AG08395 (cell line): ENCODE measurements around the gene CDH13.
A peak's percentile ranks its signal among the peaks of the same experiment; 100 is the strongest.

ENCODE experiments used
- DNase-seq: peaks from one replicate; pipeline ENCODE4 v3.0.0; 2012; ENCODE audit warnings: mixed read lengths, low spot score

CDH13 gene

GRCh38 chr16:82846806-82847205 is 220.0 kb downstream of the CDH13 start:
- DNase-seq, result no peak

- no peak for DNase-seq
Measured at GRCh38 chr16:82848013-82848412, 221.2 kb downstream of the CDH13 start.

GRCh38 chr16:82852388-82853008 is 225.7 kb downstream of the CDH13 start:
- DNase-seq, result no peak

- peak; percentile 90 for DNase-seq
Measured at GRCh38 chr16:82855471-82855870, 228.7 kb downstream of the CDH13 start.

- no peak for DNase-seq
Measured at GRCh38 chr16:82857693-82858365, 231.1 kb downstream of the CDH13 start.

- DNase-seq, result no peak
Measured at GRCh38 chr16:82859662-82860061, 232.9 kb downstream of the CDH13 start.

- no peak for DNase-seq
Measured at GRCh38 chr16:82860071-82860470, 233.3 kb downstream of the CDH13 start.

- no peak for DNase-seq
Measured at GRCh38 chr16:82862057-82862456, 235.3 kb downstream of the CDH13 start.

GRCh38 chr16:82864332-82865040 is 237.7 kb downstream of the CDH13 start:
- DNase-seq, result no peak

- no peak for DNase-seq
Measured at GRCh38 chr16:82865412-82865811, 238.6 kb downstream of the CDH13 start.

- DNase-seq, result no peak
Measured at GRCh38 chr16:82867485-82867884, 240.7 kb downstream of the CDH13 start.

- no peak for DNase-seq
Measured at GRCh38 chr16:82874271-82874670, 247.5 kb downstream of the CDH13 start.

GRCh38 chr16:82874672-82875071 is 247.9 kb downstream of the CDH13 start:
- no peak for DNase-seq

GRCh38 chr16:82876951-82877350 is 250.2 kb downstream of the CDH13 start:
- DNase-seq, result no peak

- DNase-seq, result no peak
Measured at GRCh38 chr16:82878466-82878865, 251.7 kb downstream of the CDH13 start.

GRCh38 chr16:82880346-82880745 is 253.6 kb downstream of the CDH13 start:
- no peak for DNase-seq

GRCh38 chr16:82881516-82881915 is 254.7 kb downstream of the CDH13 start:
- no peak for DNase-seq

- no peak for DNase-seq
Measured at GRCh38 chr16:82882226-82882625, 255.5 kb downstream of the CDH13 start.

- no peak for DNase-seq
Measured at GRCh38 chr16:82882982-82883835, 256.4 kb downstream of the CDH13 start.

GRCh38 chr16:82884320-82884898 is 257.6 kb downstream of the CDH13 start:
- DNase-seq, result no peak

GRCh38 chr16:82886146-82886545 is 259.4 kb downstream of the CDH13 start:
- no peak for DNase-seq

GRCh38 chr16:82888591-82889001 is 261.8 kb downstream of the CDH13 start:
- DNase-seq, result peak; percentile 8
